ENCODE data around the gene SNTB2. TPM values are rescaled to one million over a fixed set of nuclear protein-coding genes. Genes with fewer than 3 reads are reported as not detected.

SNTB2 gene
- total and polyA plus RNA-seq, 2 of the 4 experiments (the other 2 are of a cell fraction), result 23.5 to 47.5 TPM

DNA sequence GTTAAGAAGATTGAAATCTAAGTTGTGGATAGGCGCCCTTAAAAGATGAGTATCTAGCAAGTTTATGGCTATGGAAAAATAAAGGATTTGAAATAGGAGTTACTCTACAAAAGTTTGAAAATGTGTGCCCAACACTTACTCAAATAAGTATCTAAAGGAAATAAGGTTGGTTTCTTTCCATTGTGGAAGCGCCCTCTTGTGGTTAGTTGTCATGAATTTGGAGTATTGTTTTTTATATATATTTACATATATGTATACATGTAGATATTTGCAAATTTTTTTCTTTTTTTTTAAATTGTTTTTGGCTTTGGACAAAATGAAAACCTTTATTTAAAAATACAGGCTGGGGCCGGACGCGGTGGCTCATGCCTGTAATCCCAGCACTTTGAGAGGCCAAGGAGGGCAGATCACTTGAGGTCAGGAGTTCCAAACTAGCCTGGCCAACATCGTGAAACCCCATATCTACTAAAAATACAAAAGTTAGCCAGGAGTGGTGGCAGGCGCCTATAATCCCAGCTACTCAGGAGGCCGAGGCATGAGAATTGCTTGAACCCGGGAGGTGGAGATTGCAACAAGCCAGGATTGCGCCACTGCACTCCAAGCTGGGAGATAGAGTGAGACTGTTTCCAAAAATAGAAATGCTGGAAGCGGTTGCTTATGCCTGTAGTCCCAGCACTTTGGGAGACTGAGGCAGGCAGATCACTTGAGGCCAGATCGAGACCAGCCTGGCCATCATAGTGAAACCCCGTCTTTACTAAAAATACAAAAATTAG lies 100.2 kb downstream of the SNTB2 start:
- POLR2A ChIA-PET (ENCODE audit: unreplicated experiment), result no interaction called here
- in situ Hi-C loops (cut with MboI; ENCODE audit: low sequenced_read_pairs), result loop anchor here (5.0 kb wide), 1 partner anchor 135 kb away; no protein-coding TSS in a partner anchor

More for the DNA sequence above, 100.2 kb downstream of the SNTB2 start:
- Histone ChIP-seq H3K56ac (ENCODE audit: extremely low read depth, insufficient read depth, low read length) (no peak overlapping the region), H3K27ac (ENCODE audit: insufficient read depth, low read length) (peak overlapping the region; percentile 64; the same call in 1 of the 2 replicates), H3K23ac (ENCODE audit: low read depth, low read length) (no peak overlapping the region; the same call in 1 of the 2 replicates), H3K18ac (ENCODE audit: low read depth, low read length) (0 out of 2 replicates have a peak overlapping the region, but pooled peaks have one; percentile 5), H2BK20ac (ENCODE audit: low read depth, low read length) (no peak overlapping the region), H2BK120ac (ENCODE audit: low read depth, low read length) (no peak overlapping the region), H3K79me1 (ENCODE audit: low read depth in 1 of 2, low read length in 2 of 2) (peaks cover 26 to 63% of the 10 kb centered on the region in 2 experiments), H3K4me3 (ENCODE audit: insufficient read depth, low read depth, low read length) (no peak overlapping the region), H3K9me1 (ENCODE audit: insufficient read depth, low read length) (peaks cover 3% of the 10 kb centered on the region; the same call in 1 of the 2 replicates), H2BK15ac (ENCODE audit: low read depth, low read length) (no peak overlapping the region; the same call in 2 of the 3 replicates), H3K36me3 (ENCODE audit: control insufficient read depth, insufficient read depth, low read length) (peaks cover 17% of the 10 kb centered on the region), H3K9ac (ENCODE audit: low read depth, low read length) (no peak overlapping the region), H3K4ac (ENCODE audit: low read depth, low read length) (0 out of 2 replicates have a peak overlapping the region, but pooled peaks have one; percentile 0), H4K20me1 (ENCODE audit: insufficient read depth, low read length) (peaks cover 3% of the 10 kb centered on the region; the same call in 1 of the 2 replicates), H3K27me3 (ENCODE audit: control insufficient read depth, insufficient read depth, low read length) (no peaks in the 10 kb centered on the region), H3K14ac (replicated peaks; ENCODE audit: low read depth, low read length) (no peak overlapping the region), H4K5ac (ENCODE audit: low read depth, low read length) (peak overlapping the region; percentile 25; the same call in 1 of the 2 replicates), H2AK5ac (ENCODE audit: low read depth, low read length) (peak overlapping the region; percentile 42; the same call in 1 of the 2 replicates), H2AFZ (replicated peaks; ENCODE audit: low read length, poor library complexity) (no peak overlapping the region), H3K4me1 (ENCODE audit: control insufficient read depth, insufficient read depth, low read length) (peaks cover 9% of the 10 kb centered on the region), H4K91ac (ENCODE audit: insufficient read depth, low read depth, low read length) (no peak overlapping the region), H2AK9ac (replicated peaks; ENCODE audit: low read depth, low read length, poor library complexity) (no peak overlapping the region), H3K4me2 (ENCODE audit: low read depth, low read length) (peak overlapping the region; percentile 49; the same call in 1 of the 2 replicates), H4K8ac (ENCODE audit: low read depth in 2 of 2, low read length in 2 of 2) (peak overlapping the region; percentile 60 to 84; a peak in 2 of 4 replicates), H3K9me3 (ENCODE audit: control insufficient read depth, insufficient read depth, low read length) (no peaks in the 10 kb centered on the region), H2BK5ac (ENCODE audit: low read depth, low read length, poor library complexity, severe bottlenecking) (peak overlapping the region; percentile 51)
- no peak for TF ChIP-seq MXI1 (IDR thresholded peaks at IDR 0.05; ENCODE audit: borderline replicate concordance, low read depth, low read length)
- peak; percentile 63 for TF ChIP-seq RAD21 (IDR thresholded peaks at IDR 0.05; ENCODE audit: low read length)
- peak; percentile 91 for TF ChIP-seq CEBPB (IDR thresholded peaks at IDR 0.05; ENCODE audit: low read depth, low read length)
- TF ChIP-seq, protein P1, sequence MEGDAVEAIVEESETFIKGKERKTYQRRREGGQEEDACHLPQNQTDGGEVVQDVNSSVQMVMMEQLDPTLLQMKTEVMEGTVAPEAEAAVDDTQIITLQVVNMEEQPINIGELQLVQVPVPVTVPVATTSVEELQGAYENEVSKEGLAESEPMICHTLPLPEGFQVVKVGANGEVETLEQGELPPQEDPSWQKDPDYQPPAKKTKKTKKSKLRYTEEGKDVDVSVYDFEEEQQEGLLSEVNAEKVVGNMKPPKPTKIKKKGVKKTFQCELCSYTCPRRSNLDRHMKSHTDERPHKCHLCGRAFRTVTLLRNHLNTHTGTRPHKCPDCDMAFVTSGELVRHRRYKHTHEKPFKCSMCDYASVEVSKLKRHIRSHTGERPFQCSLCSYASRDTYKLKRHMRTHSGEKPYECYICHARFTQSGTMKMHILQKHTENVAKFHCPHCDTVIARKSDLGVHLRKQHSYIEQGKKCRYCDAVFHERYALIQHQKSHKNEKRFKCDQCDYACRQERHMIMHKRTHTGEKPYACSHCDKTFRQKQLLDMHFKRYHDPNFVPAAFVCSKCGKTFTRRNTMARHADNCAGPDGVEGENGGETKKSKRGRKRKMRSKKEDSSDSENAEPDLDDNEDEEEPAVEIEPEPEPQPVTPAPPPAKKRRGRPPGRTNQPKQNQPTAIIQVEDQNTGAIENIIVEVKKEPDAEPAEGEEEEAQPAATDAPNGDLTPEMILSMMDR (conservative IDR thresholded peaks at IDR 0.05; ENCODE audit: low read depth, low read length), result peak; percentile 57
- TF ChIP-seq SMC3 (IDR thresholded peaks at IDR 0.05; ENCODE audit: low read depth, low read length), result peak; percentile 65
- peak; percentile 67 for ATAC-seq (ENCODE audit: low read depth)
- CTCF ChIA-PET, result interaction anchor here (0.7 to 2.1 kb wide), 3 partner anchors 10 to 137 kb away, joined by 3 to 14 read pairs (median 10); no protein-coding TSS in a partner anchor
- intact Hi-C loops (cut with micrococcal nuclease), result loop anchor here (1.0 kb wide), 2 partner anchors 99 to 137 kb away; no protein-coding TSS in a partner anchor
- BruUV-seq (replicated peaks), result no TSS peak
- DNase-seq, result peak; percentile 78
- WGBS, 2 experiments (ENCODE audit: extremely low coverage in 2 of 2, insufficient read length in 1 of 2), result 70% methylated on average over 4 of the region's 13 CpGs; no CpG with 5 or more reads in 1 of the 2 experiments
- dilution Hi-C loops (cut with HindIII; ENCODE audit: low sequenced_read_pairs, unreplicated experiment), result no loop called here

Data from IMR-90 (cell line).